Mesodermal cell (in vitro differentiated cells): ENCODE measurements around the gene CABP4.
"Not testable (repeated sequence)": the region's sequence is repeated elsewhere in the genome, so short reads cannot be mapped to it uniquely, and the experiment has no call there.

Experiments
- H3K27ac ChIP-seq: 2 replicates; pipeline ENCODE4 v1.7.0; 2013; ENCODE audit warnings: mild to moderate bottlenecking, low read depth, low read length, moderate library complexity; ENCODE audit not compliant: severe bottlenecking
- H3K36me3 ChIP-seq: 2 replicates; pipeline ENCODE4 v1.7.1; 2013; ENCODE audit warnings: mild to moderate bottlenecking, low read length, moderate library complexity; ENCODE audit not compliant: control insufficient read depth, insufficient read depth
- H3K4me1 ChIP-seq: one replicate; pipeline ENCODE4 v1.7.1; 2013; ENCODE audit warnings: mild to moderate bottlenecking, low read length; ENCODE audit not compliant: insufficient read depth, control insufficient read depth, poor library complexity, severe bottlenecking
- H3K4me3 ChIP-seq: 2 replicates; pipeline ENCODE4 v1.7.0; 2013; ENCODE audit warnings: low read length, control low read depth, mild to moderate bottlenecking; ENCODE audit not compliant: insufficient read depth, poor library complexity, severe bottlenecking; ENCODE audit errors: extremely low read depth
- H3K9me3 ChIP-seq: 2 replicates; pipeline ENCODE4 v1.7.1; 2013; ENCODE audit warnings: mild to moderate bottlenecking, low read length, moderate library complexity; ENCODE audit not compliant: control insufficient read depth
- WGBS, 2 experiments: methylation state at CpG; one replicate each; pipeline ENCODE4 v1.1.5; 2013; ENCODE audit warnings: missing lambda C conversion rate in 2 of 2; ENCODE audit not compliant: insufficient coverage in 2 of 2; 5-methylcytosine and 5-hydroxymethylcytosine counted together

The CABP4 gene

DNA sequence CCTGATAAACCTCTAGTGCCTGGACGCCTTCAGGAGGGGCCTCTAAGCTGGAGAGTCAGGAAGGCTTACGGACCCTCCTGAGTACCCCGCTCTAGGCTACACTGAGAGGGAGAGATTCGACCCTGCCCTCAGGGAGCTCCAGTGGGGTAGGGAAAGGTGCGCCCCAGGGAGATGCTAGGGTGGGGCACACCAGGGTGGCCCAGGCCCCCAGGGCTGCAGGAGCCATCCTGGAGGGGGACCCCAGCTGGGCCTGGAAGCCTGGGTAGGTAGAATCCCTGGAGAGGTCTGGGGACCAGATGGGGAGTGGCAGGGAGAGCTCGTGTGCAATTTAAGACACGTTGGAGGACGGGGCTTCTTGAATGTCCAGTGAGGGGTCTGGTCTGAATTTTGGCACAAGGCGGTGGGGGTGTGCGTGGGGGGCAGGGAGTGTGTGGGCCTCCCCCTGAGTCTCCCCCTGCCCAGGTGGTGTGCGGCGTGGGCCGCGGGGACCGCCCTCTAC, 35.0 kb upstream of the CABP4 start:
- 48 to 57% methylated on average over 10 to 13 of the region's 15 CpGs for WGBS, 2 experiments
- Histone ChIP-seq H3K4me3 (peak overlapping the region; percentile 41), H3K27ac (no peak overlapping the region), H3K9me3 (no peaks in the 10 kb centered on the region), H3K36me3 (no peaks in the 10 kb centered on the region), H3K4me1 (peaks cover 7% of the 10 kb centered on the region)

DNA sequence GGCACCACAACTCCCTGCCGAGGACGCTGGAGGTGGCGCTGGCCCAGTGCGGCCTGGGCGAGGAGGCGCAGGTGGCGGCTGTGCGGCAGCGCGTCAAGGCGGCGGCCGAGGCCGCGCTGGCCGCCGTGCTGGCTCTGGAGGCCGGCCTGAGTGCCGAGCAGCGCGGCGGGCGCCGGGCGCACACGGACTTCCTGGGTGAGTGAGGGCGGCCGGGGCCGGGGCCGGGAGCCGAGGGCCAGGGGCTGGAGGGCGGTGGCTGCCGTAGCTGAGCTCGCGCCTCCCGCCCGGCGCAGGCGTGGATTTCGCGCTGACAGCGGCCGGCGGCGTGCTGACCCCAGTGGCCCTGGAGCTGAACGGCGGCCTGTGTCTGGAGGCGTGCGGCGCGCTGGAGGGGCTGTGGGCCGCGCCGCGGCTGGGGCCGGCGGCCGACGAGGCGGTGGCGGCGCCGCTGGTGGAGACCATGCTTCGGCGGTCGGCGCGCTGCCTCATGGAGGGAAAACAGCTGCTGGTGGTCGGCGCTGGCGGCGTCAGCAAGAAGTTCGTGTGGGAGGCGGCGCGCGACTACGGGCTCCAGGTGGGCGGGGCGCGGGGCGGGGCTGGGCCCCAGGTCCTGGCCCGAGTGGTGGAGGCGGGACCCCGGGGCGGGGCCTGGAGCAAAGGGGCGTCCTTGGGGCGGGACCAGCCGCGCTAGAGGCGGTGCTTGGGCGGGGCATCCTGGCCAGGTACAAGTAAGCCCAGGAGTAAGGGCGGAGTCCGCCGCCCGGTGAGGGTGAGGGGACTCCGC, 34.3 kb upstream of the CABP4 start:
- H3K36me3 ChIP-seq = no peaks in the 10 kb centered on the region
- H3K4me1 ChIP-seq = peaks cover 7% of the 10 kb centered on the region
- 1 to 2% methylated on average over 70 to 76 of the region's 97 CpGs for WGBS, 2 experiments
- no peaks in the 10 kb centered on the region for H3K9me3 ChIP-seq
- H3K4me3 ChIP-seq = peak overlapping the region; percentile 41
- H3K27ac ChIP-seq = peak overlapping the region; percentile 41

DNA sequence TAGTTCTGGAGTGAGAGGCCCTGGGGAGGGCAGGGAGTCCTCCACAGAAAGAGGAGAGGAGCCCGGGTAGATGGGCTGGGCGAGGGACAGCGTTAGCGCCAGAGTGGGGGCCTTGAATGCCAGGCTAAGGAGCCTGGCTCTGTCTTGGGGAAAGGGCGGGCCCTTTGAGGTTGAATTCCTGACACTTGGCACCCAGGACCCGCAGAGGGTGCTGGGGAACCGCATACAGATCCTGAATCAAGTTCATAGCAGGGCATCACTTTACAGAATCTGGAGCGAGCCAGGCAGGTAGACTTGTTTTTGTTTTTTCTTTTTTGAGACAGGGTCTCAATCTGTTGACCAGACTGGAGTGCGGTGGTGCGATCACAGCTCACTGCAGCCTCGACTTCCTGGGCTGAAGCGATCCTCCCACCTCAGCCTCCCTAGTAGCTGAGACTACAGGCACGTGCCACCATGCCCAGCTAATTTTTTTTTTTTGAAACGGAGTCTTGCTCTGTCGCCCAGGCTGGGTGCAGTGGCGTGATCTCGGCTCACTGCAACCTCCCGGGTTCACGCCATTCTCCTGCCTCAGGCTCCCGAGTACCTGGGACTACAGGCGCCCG, 33.6 kb upstream of the CABP4 start:
- 77 to 80% methylated on average over 19 of the region's 22 CpGs for WGBS, 2 experiments
- H3K4me1 ChIP-seq = peaks cover 7% of the 10 kb centered on the region
- peak overlapping the region; percentile 41 for H3K4me3 ChIP-seq
- no peaks in the 10 kb centered on the region for H3K36me3 ChIP-seq
- no peak overlapping the region for H3K27ac ChIP-seq
- H3K9me3 ChIP-seq = no peaks in the 10 kb centered on the region

DNA sequence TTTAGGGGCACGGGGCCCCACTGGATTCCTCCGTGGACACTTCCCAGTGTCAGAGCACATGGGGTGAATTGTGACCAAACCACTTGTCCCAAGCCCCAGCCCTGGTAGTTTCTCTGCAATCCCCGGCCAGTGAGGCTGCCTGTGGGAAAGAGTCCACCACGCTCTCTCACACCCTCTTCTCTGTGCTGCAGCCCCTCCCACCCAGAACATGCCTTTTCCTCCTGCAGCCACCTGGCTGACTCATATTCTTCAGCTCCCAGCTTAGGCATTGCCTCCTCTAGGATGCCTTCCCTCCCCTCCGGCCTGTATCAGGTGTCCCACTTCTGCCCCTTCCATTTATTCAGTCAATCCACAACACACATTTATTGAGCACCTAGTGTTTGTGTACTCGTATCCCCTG, 32.3 kb upstream of the CABP4 start:
- Histone ChIP-seq H3K36me3 (no peaks in the 10 kb centered on the region), H3K4me1 (peaks cover 7% of the 10 kb centered on the region), H3K9me3 (no peaks in the 10 kb centered on the region), H3K4me3 (no peak overlapping the region), H3K27ac (no peak overlapping the region)
- 81 to 85% methylated on average over 6 of the region's 6 CpGs for WGBS, 2 experiments

- Histone ChIP-seq H3K4me1 (peaks cover 7% of the 10 kb centered on the region), H3K36me3 (no peaks in the 10 kb centered on the region), H3K4me3 (no peak overlapping the region), H3K27ac (no peak overlapping the region), H3K9me3 (no peaks in the 10 kb centered on the region)
- WGBS, 2 experiments = 96 to 97% methylated on average over 10 to 12 of the region's 13 CpGs
Observed at GRCh38 chr11:67423466-67423865, 31.7 kb upstream of the CABP4 start.

GRCh38 chr11:67423891-67424613, 31.1 kb upstream of the CABP4 start:
- H3K4me3 ChIP-seq = no peak overlapping the region
- peaks cover 10% of the 10 kb centered on the region for H3K4me1 ChIP-seq
- no peak overlapping the region for H3K27ac ChIP-seq
- 95 to 96% methylated on average over 30 to 32 of the region's 34 CpGs for WGBS, 2 experiments
- no peaks in the 10 kb centered on the region for H3K9me3 ChIP-seq
- no peaks in the 10 kb centered on the region for H3K36me3 ChIP-seq

- H3K36me3 ChIP-seq = peaks cover 29% of the 10 kb centered on the region
- WGBS, 2 experiments = 87 to 93% methylated on average over 12 to 17 of the region's 19 CpGs
- H3K27ac ChIP-seq, H3K4me1 ChIP-seq, H3K9me3 ChIP-seq: not testable (repeated sequence)
- peak overlapping the region; percentile 93 for H3K4me3 ChIP-seq
Observed at GRCh38 chr11:67427364-67427859, 27.7 kb upstream of the CABP4 start.

DNA sequence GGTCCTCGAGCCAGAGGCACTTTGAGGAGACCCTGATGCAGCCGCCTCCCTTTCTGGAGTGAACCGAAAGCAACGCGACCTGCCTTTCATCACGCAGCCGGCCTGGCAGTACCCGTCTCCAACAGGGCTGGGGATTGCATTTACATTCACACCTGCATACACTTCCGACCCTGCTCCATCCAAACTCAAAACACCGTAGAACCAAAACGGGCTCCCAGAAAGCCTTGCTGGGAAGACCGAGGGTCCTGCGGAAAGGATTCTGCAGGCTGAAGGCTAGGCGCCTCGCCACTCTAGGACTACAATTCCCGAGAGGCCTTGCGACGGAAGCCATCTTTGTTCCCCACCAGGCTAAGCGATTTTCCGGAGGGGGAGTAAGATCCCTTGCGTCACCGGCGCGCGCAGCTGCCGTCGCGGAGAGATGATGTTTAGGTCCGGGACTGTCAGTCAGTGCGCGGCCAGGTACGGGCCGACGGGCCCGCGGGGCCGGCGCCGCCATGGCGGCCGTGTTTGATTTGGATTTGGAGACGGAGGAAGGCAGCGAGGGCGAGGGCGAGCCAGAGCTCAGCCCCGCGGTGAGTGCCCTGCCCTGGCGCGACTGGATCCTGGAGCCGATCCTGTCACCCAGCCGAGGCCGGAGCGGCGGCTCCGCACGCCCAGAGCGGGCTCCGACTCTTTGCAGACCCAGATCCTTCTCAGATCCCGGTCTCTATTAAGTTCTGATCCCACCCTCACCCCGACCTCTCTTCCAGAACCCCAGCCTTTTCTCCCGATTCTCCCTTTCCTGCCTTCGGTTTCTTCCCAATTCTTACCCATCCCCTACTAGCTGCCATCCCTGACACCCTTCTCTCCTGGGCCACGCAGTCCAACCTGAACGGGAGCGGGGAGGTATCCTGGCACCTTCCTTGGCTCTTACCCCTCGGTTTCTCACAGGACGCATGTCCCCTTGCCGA, 26.8 kb upstream of the CABP4 start, which contains the start of gene RPS6KB2:
Gene RPS6KB2, plus strand, starts transcription at position 443 of the 950 bp plus-strand sequence. Its CDS starts 52 bp downstream, at position 495.
- WGBS, 2 experiments = 6 to 7% methylated on average over 49 to 64 of the region's 68 CpGs
- H3K9me3 ChIP-seq = no peaks in the 10 kb centered on the region
- peaks cover 6% of the 10 kb centered on the region for H3K4me1 ChIP-seq
- peak within 1 kb of the TSS; percentile 10 for H3K27ac ChIP-seq
- peak within 1 kb of the TSS; percentile 93 for H3K4me3 ChIP-seq
- peaks cover 39% of the 10 kb centered on the region for H3K36me3 ChIP-seq

DNA sequence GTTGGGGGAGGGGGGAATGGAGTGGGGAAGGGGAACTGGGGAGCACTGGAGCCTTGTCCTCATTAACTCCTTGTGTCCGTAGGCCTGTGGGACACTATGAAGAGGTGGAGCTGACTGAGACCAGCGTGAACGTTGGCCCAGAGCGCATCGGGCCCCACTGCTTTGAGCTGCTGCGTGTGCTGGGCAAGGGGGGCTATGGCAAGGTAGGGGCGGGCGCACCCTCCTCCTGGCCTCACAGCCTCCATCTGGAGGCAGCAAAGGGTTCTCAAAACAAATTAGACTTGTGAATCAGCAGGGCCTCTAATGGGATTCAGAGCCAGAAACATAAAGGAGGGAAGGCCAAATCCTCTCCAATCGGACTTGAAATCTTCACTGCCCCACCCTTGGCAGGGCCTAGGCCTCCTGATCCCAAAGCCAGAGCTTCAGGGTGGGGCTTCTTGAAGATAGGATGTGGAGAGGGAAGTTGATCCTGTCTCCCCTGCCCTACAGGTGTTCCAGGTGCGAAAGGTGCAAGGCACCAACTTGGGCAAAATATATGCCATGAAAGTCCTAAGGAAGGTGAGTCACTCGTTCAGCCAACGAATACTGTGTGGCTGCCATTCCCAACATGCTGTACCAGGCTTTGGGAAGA, 26.0 kb upstream of the CABP4 start:
- Histone ChIP-seq H3K36me3 (peaks cover 44% of the 10 kb centered on the region), H3K27ac (no peak overlapping the region), H3K4me3 (peak overlapping the region; percentile 93), H3K4me1 (peaks cover 6% of the 10 kb centered on the region), H3K9me3 (no peaks in the 10 kb centered on the region)
- 66 to 91% methylated on average over 4 to 9 of the region's 12 CpGs for WGBS, 2 experiments
